Loucy (cell line): ENCODE data around the gene NXN.

Source experiments
- H2AFZ ChIP-seq: fragments of 200-600 bp; sonication (generic); 2 replicates; pipeline ENCODE4 v1.6.0; 2016; ENCODE audit warnings: antibody characterized with exemption, mild to moderate bottlenecking, low read length, moderate library complexity
- H3F3A ChIP-seq: fragments of 200-600 bp; 2 replicates; pipeline ENCODE4 v1.6.0; 2016; ENCODE audit warnings: antibody characterized with exemption, low read depth, mild to moderate bottlenecking
- H3K27me3 ChIP-seq: fragments of 200-600 bp; sonication (generic); 2 replicates; pipeline ENCODE4 v1.6.1; 2014; ENCODE audit warnings: low read length, mild to moderate bottlenecking; ENCODE audit not compliant: insufficient read depth, poor library complexity, severe bottlenecking
- H3K36me3 ChIP-seq: fragments of 200-600 bp; sonication (generic); 2 replicates; pipeline ENCODE4 v1.6.1; 2016; ENCODE audit warnings: low read length; ENCODE audit not compliant: insufficient read depth
- H3K4me1 ChIP-seq: fragments of 200-600 bp; sonication (generic); 2 replicates; pipeline ENCODE4 v1.5.1; 2014; ENCODE audit warnings: low read length, mild to moderate bottlenecking; ENCODE audit not compliant: insufficient read depth, poor library complexity, severe bottlenecking
- H3K4me2 ChIP-seq: fragments of 200-600 bp; sonication (generic); 2 replicates; pipeline ENCODE4 v1.6.0; 2014; ENCODE audit warnings: antibody characterized with exemption, low read length, low read depth, mild to moderate bottlenecking; ENCODE audit not compliant: poor library complexity, severe bottlenecking
- H3K4me3 ChIP-seq: fragments of 200-600 bp; sonication (generic); 2 replicates; pipeline ENCODE4 v1.5.1; 2014; ENCODE audit warnings: low read length, mild to moderate bottlenecking, mixed read lengths; ENCODE audit not compliant: poor library complexity, severe bottlenecking
- H3K79me2 ChIP-seq: fragments of 200-600 bp; sonication (generic); 2 replicates; pipeline ENCODE4 v1.6.1; 2014; ENCODE audit warnings: low read length; ENCODE audit not compliant: insufficient read depth
- H3K9ac ChIP-seq: fragments of 200-600 bp; sonication (generic); 2 replicates; pipeline ENCODE4 v1.6.0; 2014; ENCODE audit warnings: mild to moderate bottlenecking, low read depth, low read length, moderate library complexity; ENCODE audit not compliant: poor library complexity, severe bottlenecking
- H3K9me2 ChIP-seq: fragments of 200-600 bp; sonication (generic); replicated peaks from 2 replicates; pipeline ENCODE4 v1.6.1; 2016; ENCODE audit warnings: low read depth, low read length, mixed read lengths
- H3K9me3 ChIP-seq: fragments of 200-600 bp; sonication (generic); 2 replicates; pipeline ENCODE4 v1.6.1; 2014; ENCODE audit warnings: mild to moderate bottlenecking, antibody characterized with exemption, low read length, low read depth; ENCODE audit not compliant: insufficient read depth
- H4K20me1 ChIP-seq: fragments of 200-600 bp; sonication (generic); 2 replicates; pipeline ENCODE4 v1.6.0; 2014; ENCODE audit warnings: antibody characterized with exemption, low read length, mild to moderate bottlenecking; ENCODE audit not compliant: insufficient read depth, poor library complexity, severe bottlenecking
- EZH2phosphoT487 ChIP-seq: fragments of 200-600 bp; IDR thresholded peaks from 2 replicates; pipeline ENCODE4 v1.6.1; 2018; ENCODE audit warnings: antibody characterized with exemption, mild to moderate bottlenecking, moderate library complexity, borderline replicate concordance
- TF ChIP-seq, protein P1 (sequence below): fragments of 200-600 bp; sonication (generic); conservative IDR thresholded peaks from 2 replicates; pipeline ENCODE4 v1.5.1; 2014; ENCODE audit warnings: mild to moderate bottlenecking, antibody characterized with exemption, low read length

The NXN gene

DNA sequence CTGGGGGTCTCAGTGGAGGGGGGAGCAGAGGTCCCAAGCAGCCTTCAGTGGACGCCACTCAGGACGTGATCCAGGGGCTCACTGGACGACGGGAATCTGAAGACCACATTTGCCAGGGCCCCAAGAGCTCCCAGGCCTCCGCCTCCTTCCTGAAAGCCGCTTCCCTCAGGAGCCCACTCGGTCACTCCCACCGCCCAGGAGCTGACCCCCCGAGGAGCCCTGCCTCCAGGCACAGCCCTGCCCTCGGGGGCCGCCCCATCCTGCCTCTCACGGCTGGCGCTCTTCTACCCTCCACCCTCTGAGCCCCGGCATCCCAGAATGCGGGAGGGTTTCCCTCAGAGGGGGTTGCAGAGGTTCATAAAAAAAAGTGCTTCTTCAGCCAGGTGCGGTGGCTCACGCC is 41.6 kb upstream of the NXN start:
- Histone ChIP-seq H3K36me3 (no peaks in the 10 kb centered on the region), H3K9me2 (no peaks in the 10 kb centered on the region), H2AFZ (no peak overlapping the region), H3K4me1 (no peaks in the 10 kb centered on the region), H3K27me3 (no peaks in the 10 kb centered on the region), H3F3A (no peaks in the 10 kb centered on the region), H3K79me2 (no peaks in the 10 kb centered on the region), H4K20me1 (no peaks in the 10 kb centered on the region), H3K4me3 (no peak overlapping the region), H3K9me3 (no peaks in the 10 kb centered on the region), H3K9ac (no peak overlapping the region), H3K4me2 (no peak overlapping the region)
- TF ChIP-seq, protein P1, sequence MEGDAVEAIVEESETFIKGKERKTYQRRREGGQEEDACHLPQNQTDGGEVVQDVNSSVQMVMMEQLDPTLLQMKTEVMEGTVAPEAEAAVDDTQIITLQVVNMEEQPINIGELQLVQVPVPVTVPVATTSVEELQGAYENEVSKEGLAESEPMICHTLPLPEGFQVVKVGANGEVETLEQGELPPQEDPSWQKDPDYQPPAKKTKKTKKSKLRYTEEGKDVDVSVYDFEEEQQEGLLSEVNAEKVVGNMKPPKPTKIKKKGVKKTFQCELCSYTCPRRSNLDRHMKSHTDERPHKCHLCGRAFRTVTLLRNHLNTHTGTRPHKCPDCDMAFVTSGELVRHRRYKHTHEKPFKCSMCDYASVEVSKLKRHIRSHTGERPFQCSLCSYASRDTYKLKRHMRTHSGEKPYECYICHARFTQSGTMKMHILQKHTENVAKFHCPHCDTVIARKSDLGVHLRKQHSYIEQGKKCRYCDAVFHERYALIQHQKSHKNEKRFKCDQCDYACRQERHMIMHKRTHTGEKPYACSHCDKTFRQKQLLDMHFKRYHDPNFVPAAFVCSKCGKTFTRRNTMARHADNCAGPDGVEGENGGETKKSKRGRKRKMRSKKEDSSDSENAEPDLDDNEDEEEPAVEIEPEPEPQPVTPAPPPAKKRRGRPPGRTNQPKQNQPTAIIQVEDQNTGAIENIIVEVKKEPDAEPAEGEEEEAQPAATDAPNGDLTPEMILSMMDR = no peak
- no peak for TF ChIP-seq EZH2phosphoT487

DNA sequence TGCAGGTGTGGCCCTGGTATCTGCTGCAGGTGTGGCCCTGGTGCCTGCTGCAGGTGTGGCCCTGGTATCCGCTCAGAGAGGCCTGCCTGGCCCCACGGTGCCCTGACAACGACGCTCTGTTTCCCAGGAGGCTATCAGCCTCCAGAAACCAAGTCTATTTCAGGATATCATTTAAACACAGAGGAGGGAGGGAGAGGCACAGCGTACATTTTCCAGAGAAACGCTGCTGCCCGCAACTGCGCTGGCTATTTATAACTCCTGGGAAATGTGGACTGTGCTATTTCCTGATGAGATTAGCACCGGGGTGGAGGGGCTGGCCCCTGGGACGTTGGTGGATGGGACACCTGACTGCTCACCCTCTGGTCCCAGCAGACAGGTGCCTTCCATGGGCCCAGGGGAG is 39.9 kb upstream of the NXN start:
- no peaks in the 10 kb centered on the region for H3K79me2 ChIP-seq
- no peaks in the 10 kb centered on the region for H3K4me1 ChIP-seq
- no peak overlapping the region for H3K4me2 ChIP-seq
- H3K9me3 ChIP-seq = no peaks in the 10 kb centered on the region
- no peak overlapping the region for H3K9ac ChIP-seq
- H3K36me3 ChIP-seq = no peaks in the 10 kb centered on the region
- no peaks in the 10 kb centered on the region for H3K9me2 ChIP-seq
- H3K27me3 ChIP-seq = no peaks in the 10 kb centered on the region
- H3F3A ChIP-seq = no peaks in the 10 kb centered on the region
- H4K20me1 ChIP-seq = no peaks in the 10 kb centered on the region
- no peak overlapping the region for H3K4me3 ChIP-seq
- H2AFZ ChIP-seq = no peak overlapping the region
- no peak for TF ChIP-seq EZH2phosphoT487
- TF ChIP-seq, protein P1 = no peak

- no peak overlapping the region for H3K9ac ChIP-seq
- H3K4me3 ChIP-seq = no peak overlapping the region
- H3F3A ChIP-seq = no peaks in the 10 kb centered on the region
- H3K79me2 ChIP-seq = no peaks in the 10 kb centered on the region
- no peaks in the 10 kb centered on the region for H3K27me3 ChIP-seq
- no peaks in the 10 kb centered on the region for H3K9me3 ChIP-seq
- TF ChIP-seq EZH2phosphoT487 = no peak
- TF ChIP-seq, protein P1 = no peak
- H3K36me3 ChIP-seq = no peaks in the 10 kb centered on the region
- H3K4me1 ChIP-seq = no peaks in the 10 kb centered on the region
- H2AFZ ChIP-seq = no peak overlapping the region
- H4K20me1 ChIP-seq = no peaks in the 10 kb centered on the region
- no peak overlapping the region for H3K4me2 ChIP-seq
- no peaks in the 10 kb centered on the region for H3K9me2 ChIP-seq
Measured at GRCh38 chr17:1018547-1018946, 39.0 kb upstream of the NXN start.
